ENCODE data around the gene TBC1D17.

The TBC1D17 gene

GRCh38 chr19:49870309-49870901 is 7.1 kb upstream of the TBC1D17 start:
- Histone ChIP-seq H2AFZ (ENCODE audit: low read depth, low read length) (no peak overlapping the region), H3K4me1 (ENCODE audit: low read length) (peaks cover 11% of the 10 kb centered on the region), H3K27me3 (ENCODE audit: low read depth, low read length) (no peaks in the 10 kb centered on the region), H3K4me3 (ENCODE audit: low read length) (peak overlapping the region; percentile 61), H4K20me1 (ENCODE audit: insufficient read depth, low read length) (no peaks in the 10 kb centered on the region), H3K4me2 (ENCODE audit: low read length) (peak overlapping the region; percentile 43), H3K9ac (ENCODE audit: low read length) (peak overlapping the region; percentile 26; the same call in 1 of the 2 replicates), H3K79me2 (ENCODE audit: low read length) (peaks cover 26% of the 10 kb centered on the region), H3K9me3 (ENCODE audit: insufficient read depth, low read length) (no peaks in the 10 kb centered on the region), H3K36me3 (replicated peaks; ENCODE audit: low read depth, low read length) (peaks cover 3% of the 10 kb centered on the region), H3K27ac (ENCODE audit: low read length) (no peak overlapping the region)
- TF ChIP-seq CTCF (IDR thresholded peaks at IDR 0.05; ENCODE audit: low read depth, low read length) (no peak), EZH2phosphoT487 (IDR thresholded peaks at IDR 0.05; ENCODE audit: low read depth) (no peak)

- Histone ChIP-seq H3K79me2 (ENCODE audit: low read length) (peaks cover 27% of the 10 kb centered on the region), H3K4me3 (ENCODE audit: low read length) (no peak overlapping the region), H3K36me3 (replicated peaks; ENCODE audit: low read depth, low read length) (peaks cover 3% of the 10 kb centered on the region), H3K27me3 (ENCODE audit: low read depth, low read length) (no peaks in the 10 kb centered on the region), H3K9me3 (ENCODE audit: insufficient read depth, low read length) (no peaks in the 10 kb centered on the region), H4K20me1 (ENCODE audit: insufficient read depth, low read length) (no peaks in the 10 kb centered on the region), H3K27ac (ENCODE audit: low read length) (no peak overlapping the region), H2AFZ (ENCODE audit: low read depth, low read length) (no peak overlapping the region), H3K4me2 (ENCODE audit: low read length) (no peak overlapping the region), H3K4me1 (ENCODE audit: low read length) (peaks cover 8% of the 10 kb centered on the region), H3K9ac (ENCODE audit: low read length) (no peak overlapping the region)
- TF ChIP-seq EZH2phosphoT487 (IDR thresholded peaks at IDR 0.05; ENCODE audit: low read depth) = no peak
- TF ChIP-seq CTCF (IDR thresholded peaks at IDR 0.05; ENCODE audit: low read depth, low read length) = no peak
Measured at GRCh38 chr19:49871349-49871985, 6.0 kb upstream of the TBC1D17 start.

- H3K9ac ChIP-seq (ENCODE audit: low read length) = no peak overlapping the region
- TF ChIP-seq CTCF (IDR thresholded peaks at IDR 0.05; ENCODE audit: low read depth, low read length) (no peak), EZH2phosphoT487 (IDR thresholded peaks at IDR 0.05; ENCODE audit: low read depth) (no peak)
- peaks cover 7% of the 10 kb centered on the region for H3K4me1 ChIP-seq (ENCODE audit: low read length)
- H3K4me2 ChIP-seq (ENCODE audit: low read length) = no peak overlapping the region
- peaks cover 3% of the 10 kb centered on the region for H3K36me3 ChIP-seq (replicated peaks; ENCODE audit: low read depth, low read length)
- H3K79me2 ChIP-seq (ENCODE audit: low read length) = peaks cover 22% of the 10 kb centered on the region
- H4K20me1 ChIP-seq (ENCODE audit: insufficient read depth, low read length) = no peaks in the 10 kb centered on the region
- no peaks in the 10 kb centered on the region for H3K9me3 ChIP-seq (ENCODE audit: insufficient read depth, low read length)
- no peak overlapping the region for H3K27ac ChIP-seq (ENCODE audit: low read length)
- no peak overlapping the region for H2AFZ ChIP-seq (ENCODE audit: low read depth, low read length)
- no peak overlapping the region for H3K4me3 ChIP-seq (ENCODE audit: low read length)
- H3K27me3 ChIP-seq (ENCODE audit: low read depth, low read length) = no peaks in the 10 kb centered on the region
Measured at GRCh38 chr19:49872245-49873128, 5.0 kb upstream of the TBC1D17 start.

GRCh38 chr19:49873129-49873521 is 4.4 kb upstream of the TBC1D17 start:
- Histone ChIP-seq H2AFZ (ENCODE audit: low read depth, low read length) (no peak overlapping the region), H3K4me1 (ENCODE audit: low read length) (peaks cover 9% of the 10 kb centered on the region), H3K79me2 (ENCODE audit: low read length) (peaks cover 24% of the 10 kb centered on the region), H3K4me3 (ENCODE audit: low read length) (no peak overlapping the region), H4K20me1 (ENCODE audit: insufficient read depth, low read length) (no peaks in the 10 kb centered on the region), H3K9ac (ENCODE audit: low read length) (no peak overlapping the region), H3K9me3 (ENCODE audit: insufficient read depth, low read length) (no peaks in the 10 kb centered on the region), H3K27ac (ENCODE audit: low read length) (no peak overlapping the region), H3K4me2 (ENCODE audit: low read length) (no peak overlapping the region), H3K36me3 (replicated peaks; ENCODE audit: low read depth, low read length) (peaks cover 3% of the 10 kb centered on the region), H3K27me3 (ENCODE audit: low read depth, low read length) (no peaks in the 10 kb centered on the region)
- TF ChIP-seq CTCF (IDR thresholded peaks at IDR 0.05; ENCODE audit: low read depth, low read length) = no peak
- no peak for TF ChIP-seq EZH2phosphoT487 (IDR thresholded peaks at IDR 0.05; ENCODE audit: low read depth)
